GM18505 (cell line): Measurements from ENCODE around the gene EIF4EBP3.

Experiments
- ATAC-seq: cut with Tn5 transposase; IDR thresholded peaks from one replicate; pipeline ENCODE4 v1.9.1; 2021; ENCODE audit not compliant: unreplicated experiment
- POLR2A ChIP-seq: IDR thresholded peaks from 4 replicates; pipeline ENCODE4 v1.6.1; 2011; ENCODE audit warnings: borderline replicate concordance; ENCODE audit not compliant: insufficient read depth, insufficient read length; ENCODE audit errors: extremely low read depth

Gene EIF4EBP3

GRCh38 chr5:140563596-140563995 lies 16.1 kb downstream of the EIF4EBP3 start:
- no peak for TF ChIP-seq POLR2A
- ATAC-seq, result no peak

DNA sequence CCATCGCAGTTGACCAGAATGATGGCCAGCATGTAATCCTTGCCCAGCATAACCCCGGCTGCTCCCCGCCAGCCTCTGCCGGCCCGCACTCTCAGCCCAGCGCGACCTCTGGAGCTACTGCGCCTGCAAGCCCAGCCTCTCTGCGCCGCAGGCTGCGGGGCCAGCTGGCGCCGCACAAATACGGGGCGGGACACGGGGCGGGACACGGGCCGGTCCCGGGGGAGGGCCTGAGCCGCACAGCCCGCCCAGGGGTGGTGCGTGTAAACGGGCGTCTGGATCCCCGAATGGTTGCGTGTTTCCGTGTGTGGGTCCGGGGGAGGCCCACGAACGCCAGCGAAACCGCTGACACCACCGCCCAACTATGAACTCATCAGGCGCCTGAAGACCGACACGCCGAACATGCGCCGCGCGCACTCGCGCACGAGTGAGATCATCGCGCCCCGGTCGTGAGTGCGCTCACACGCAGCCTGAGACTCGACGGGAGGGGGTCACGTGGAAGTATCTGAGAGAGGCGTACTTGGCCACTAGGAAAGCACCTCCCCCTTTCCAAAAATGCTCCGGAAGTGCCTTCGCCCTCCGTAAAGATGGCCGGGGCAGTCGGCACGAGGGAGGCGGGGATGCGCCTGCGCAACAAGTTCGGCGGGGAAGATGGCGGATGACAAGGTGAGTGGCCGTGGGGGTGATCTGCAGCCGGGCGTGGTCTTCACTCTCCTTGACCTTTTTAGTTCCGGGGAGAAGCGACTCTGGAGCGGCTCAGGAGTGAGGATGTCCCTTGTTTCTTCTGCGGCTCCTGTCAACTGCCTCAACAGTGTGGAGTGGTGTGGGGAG lies 16.9 kb downstream of the EIF4EBP3 start, which contains the start of the genes APBB3 and SLC35A4:
APBB3 (minus strand) TSS at position 403 of the 828 bp plus-strand sequence; CDS start at position 50, 353 bp downstream.
SLC35A4 (plus strand) TSS at position 633 of the 828 bp plus-strand sequence. CDS start 2,342 bp downstream, outside the sequence.
- peak; percentile 85 for ATAC-seq
- peak; percentile 93 for TF ChIP-seq POLR2A

- ATAC-seq, result no peak
- TF ChIP-seq POLR2A, result no peak
Observed at GRCh38 chr5:140565024-140565779, 17.7 kb downstream of the EIF4EBP3 start.

DNA sequence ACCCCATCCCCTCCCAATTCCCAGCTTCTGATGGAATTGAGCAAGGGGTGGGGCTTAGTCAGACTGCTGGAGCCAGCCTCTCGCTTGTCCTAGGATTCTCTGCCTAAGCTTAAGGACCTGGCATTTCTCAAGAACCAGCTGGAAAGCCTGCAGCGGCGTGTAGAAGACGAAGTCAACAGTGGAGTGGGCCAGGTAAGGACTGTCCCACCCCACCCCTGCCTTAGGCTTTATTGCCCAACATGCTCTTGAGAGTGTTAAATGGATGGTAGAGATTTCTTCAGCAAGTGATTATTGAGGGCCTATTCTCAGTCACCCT lies 18.3 kb downstream of the EIF4EBP3 start:
- TF ChIP-seq POLR2A, result no peak
- ATAC-seq, result no peak

DNA sequence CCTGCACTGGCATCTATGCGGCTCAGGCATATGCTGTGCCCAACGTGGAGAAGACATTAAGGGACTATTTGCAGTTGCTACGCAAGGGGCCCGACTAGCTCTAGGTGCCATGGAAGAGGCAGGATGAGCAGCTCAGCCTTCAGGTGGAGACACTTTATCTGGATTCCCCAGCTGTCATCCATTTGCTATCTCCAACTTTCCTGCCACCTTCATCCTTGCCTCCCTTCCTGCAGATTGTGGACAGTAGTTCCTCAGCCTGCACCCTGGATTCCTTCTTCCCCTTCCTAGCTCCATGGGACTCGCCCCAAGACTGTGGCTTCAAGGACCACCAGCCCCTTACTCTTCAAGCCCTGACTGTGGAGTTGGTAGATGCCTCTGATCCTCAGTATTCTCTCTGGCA lies 19.2 kb downstream of the EIF4EBP3 start:
- ATAC-seq, result no peak
- no peak for TF ChIP-seq POLR2A

GRCh38 chr5:140567136-140567818 lies 19.8 kb downstream of the EIF4EBP3 start:
- no peak for TF ChIP-seq POLR2A
- ATAC-seq, result no peak

DNA sequence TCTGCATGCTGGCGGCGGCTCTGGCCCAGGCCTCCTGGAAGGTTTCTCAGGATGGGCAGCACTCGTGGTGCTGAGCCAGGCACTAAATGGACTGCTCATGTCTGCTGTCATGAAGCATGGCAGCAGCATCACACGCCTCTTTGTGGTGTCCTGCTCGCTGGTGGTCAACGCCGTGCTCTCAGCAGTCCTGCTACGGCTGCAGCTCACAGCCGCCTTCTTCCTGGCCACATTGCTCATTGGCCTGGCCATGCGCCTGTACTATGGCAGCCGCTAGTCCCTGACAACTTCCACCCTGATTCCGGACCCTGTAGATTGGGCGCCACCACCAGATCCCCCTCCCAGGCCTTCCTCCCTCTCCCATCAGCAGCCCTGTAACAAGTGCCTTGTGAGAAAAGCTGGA lies 20.4 kb downstream of the EIF4EBP3 start:
- no peak for ATAC-seq
- no peak for TF ChIP-seq POLR2A

GRCh38 chr5:140568443-140569063 lies 21.1 kb downstream of the EIF4EBP3 start:
- no peak for ATAC-seq
- TF ChIP-seq POLR2A, result no peak

DNA sequence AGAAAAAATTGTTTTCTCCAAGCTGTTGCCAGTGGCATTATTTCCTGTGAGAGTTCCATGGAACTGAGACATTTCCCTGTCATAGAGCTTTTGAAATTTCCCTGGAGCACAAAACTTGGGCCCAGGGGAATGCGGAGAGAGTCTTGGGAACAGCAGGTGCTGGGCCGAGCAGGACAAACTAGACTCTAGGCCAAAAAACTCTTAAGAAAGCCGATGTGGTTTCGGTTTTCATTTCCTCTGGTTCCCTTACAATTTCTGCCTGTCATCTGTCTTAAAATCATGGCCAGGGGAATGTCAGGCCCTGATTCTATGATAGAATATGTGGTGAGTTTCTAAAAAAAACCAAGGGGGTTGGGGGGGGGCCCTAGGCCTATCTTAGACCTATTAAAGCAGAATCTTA lies 21.7 kb downstream of the EIF4EBP3 start:
- no peak for ATAC-seq
- no peak for TF ChIP-seq POLR2A

DNA sequence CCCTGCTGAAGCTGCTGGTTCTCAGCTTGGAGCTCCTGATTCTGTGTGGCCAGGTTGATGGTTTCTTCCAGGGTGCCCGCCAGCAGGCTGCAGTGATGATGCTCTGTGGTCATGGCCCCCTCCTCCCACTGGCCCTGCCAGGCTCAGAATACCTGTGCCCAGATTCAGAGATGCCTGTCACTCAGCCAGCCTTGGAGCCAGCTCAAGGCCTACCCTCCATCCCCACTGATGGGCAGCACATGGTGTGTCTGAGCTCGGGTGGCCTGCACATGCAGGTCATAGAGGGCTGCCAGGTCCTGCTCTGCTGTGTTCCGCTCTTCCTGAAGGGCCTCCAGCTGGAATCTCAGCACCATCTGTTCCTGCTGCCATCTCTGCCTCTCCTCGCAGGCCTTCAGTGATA lies 22.6 kb downstream of the EIF4EBP3 start:
- no peak for ATAC-seq
- no peak for TF ChIP-seq POLR2A

DNA sequence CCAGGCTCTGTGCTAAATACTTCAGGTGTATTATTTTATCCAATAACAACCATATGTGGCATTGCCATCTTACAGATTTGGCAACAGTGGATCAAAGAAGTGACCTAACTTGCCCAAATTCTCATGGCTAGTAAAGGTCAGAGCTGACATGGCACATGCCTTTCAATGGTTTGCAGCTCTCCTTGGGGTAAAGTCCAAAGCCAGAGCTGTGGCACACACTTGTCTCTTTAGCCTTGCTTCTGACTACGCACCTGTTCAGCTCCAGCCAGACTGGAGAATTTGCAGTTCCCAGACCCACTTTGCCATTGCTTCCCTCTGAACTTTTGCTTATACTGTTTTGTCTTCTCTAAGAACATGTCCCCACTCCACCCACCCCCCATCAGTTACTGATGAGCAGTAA lies 23.0 kb downstream of the EIF4EBP3 start:
- ATAC-seq, result no peak
- TF ChIP-seq POLR2A, result no peak

GRCh38 chr5:140571105-140571504 lies 23.6 kb downstream of the EIF4EBP3 start:
- no peak for ATAC-seq
- TF ChIP-seq POLR2A, result no peak

- no peak for ATAC-seq
Observed at GRCh38 chr5:140573683-140574082, 26.2 kb downstream of the EIF4EBP3 start.

More at GRCh38 chr5:140573683-140574082, 26.2 kb downstream of the EIF4EBP3 start:
- TF ChIP-seq POLR2A, result no peak
